SJCRH30 (cell line): ENCODE results near the gene BIRC3. TPM values are rescaled to one million over a fixed set of nuclear protein-coding genes. Genes with fewer than 3 reads are reported as not detected.

Experiments used
- DNase-seq, 2 experiments: peaks; one replicate each; pipeline ENCODE4 v3.0.0-alpha.2; 2015 to 2020
- H3K27ac ChIP-seq: fragments of 250-450 bp; sonication (Bioruptor Pico); 2 replicates; pipeline ENCODE4 v1.5.1; 2020; ENCODE audit warnings: mild to moderate bottlenecking, moderate library complexity
- H3K27me3 ChIP-seq: fragments of 250-450 bp; sonication (Bioruptor Pico); 2 replicates; pipeline ENCODE4 v1.5.1; 2020; ENCODE audit warnings: mild to moderate bottlenecking, moderate library complexity
- H3K36me3 ChIP-seq: fragments of 250-450 bp; sonication (Bioruptor Pico); 2 replicates; pipeline ENCODE4 v1.5.1; 2020; ENCODE audit warnings: mild to moderate bottlenecking, moderate library complexity
- H3K4me1 ChIP-seq: fragments of 250-450 bp; sonication (Bioruptor Pico); 2 replicates; pipeline ENCODE4 v1.5.1; 2020; ENCODE audit warnings: mild to moderate bottlenecking, moderate library complexity
- H3K4me3 ChIP-seq: fragments of 250-450 bp; sonication (Bioruptor Pico); 2 replicates; pipeline ENCODE4 v1.5.1; 2020; ENCODE audit warnings: mild to moderate bottlenecking, moderate library complexity
- H3K9me3 ChIP-seq: fragments of 250-450 bp; sonication (Bioruptor Pico); replicated peaks from 2 replicates; pipeline ENCODE4 v1.5.1; 2020; ENCODE audit warnings: mild to moderate bottlenecking, moderate library complexity
- total RNA-seq: library from RNA; depleted of rRNA; stranded (reverse); fragments of >200 nt; shearing (Covaris generic); gene quantifications from 2 replicates; pipeline ENCODE4 v1.2.3, GENCODE V29; 2014; rRNA removed

The BIRC3 gene
- 0.08 TPM in 1 of 2 replicates, not detected in the other for total RNA-seq

DNA sequence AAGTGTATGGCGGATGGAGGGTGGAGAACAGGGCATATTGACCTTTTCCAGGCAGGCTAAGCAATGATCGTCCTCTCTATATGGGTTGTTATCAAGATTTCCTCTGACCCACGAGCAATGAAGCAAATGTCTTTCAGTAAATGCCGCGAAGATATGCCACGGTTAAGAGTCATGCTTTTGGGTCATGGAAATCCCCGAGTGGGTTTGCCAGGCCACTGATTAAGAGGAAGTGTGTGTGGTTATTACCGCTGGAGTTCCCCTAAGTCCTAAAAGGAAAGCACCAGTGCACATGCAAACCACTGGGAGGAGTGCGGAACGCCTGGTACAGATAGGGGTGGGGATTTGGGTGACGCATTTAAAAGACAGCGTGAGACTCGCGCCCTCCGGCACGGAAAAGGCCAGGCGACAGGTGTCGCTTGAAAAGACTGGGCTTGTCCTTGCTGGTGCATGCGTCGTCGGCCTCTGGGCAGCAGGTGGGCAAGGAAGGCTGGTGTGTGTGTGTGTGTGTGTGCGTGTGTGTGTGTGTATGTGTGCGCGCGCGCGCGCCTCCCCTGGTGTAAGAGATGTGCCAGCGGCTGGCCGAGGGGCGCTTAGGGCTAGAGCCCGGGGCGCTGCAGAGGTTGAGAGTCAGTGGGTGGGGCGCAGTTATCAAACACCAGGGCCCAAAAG is at the start of gene BIRC3:
BIRC3 (plus strand) TSS at position 386 of the 669 bp plus-strand sequence. CDS start 7,026 bp downstream, outside the sequence.
- H3K4me3 ChIP-seq, result peak within 1 kb of the TSS; percentile 31
- DNase-seq, result peak; percentile 74 to 80
- no peak within 1 kb of the TSS for H3K27ac ChIP-seq
- no peaks in the 10 kb centered on the region for H3K4me1 ChIP-seq
- no peaks in the 10 kb centered on the region for H3K9me3 ChIP-seq
- no peaks in the 10 kb centered on the region for H3K27me3 ChIP-seq
- H3K36me3 ChIP-seq, result no peaks in the 10 kb centered on the region

- H3K4me3 ChIP-seq, result no peak overlapping the region
- H3K9me3 ChIP-seq, result no peaks in the 10 kb centered on the region
- no peaks in the 10 kb centered on the region for H3K36me3 ChIP-seq
- H3K4me1 ChIP-seq, result no peaks in the 10 kb centered on the region
- no peak overlapping the region for H3K27ac ChIP-seq
- no peak for DNase-seq
- no peaks in the 10 kb centered on the region for H3K27me3 ChIP-seq
Measured at GRCh38 chr11:102267609-102268008, 49.7 kb upstream of the BIRC3 start.

GRCh38 chr11:102268083-102268984 is 49.0 kb upstream of the BIRC3 start:
- Histone ChIP-seq H3K27ac (no peak overlapping the region), H3K4me1 (no peaks in the 10 kb centered on the region), H3K36me3 (no peaks in the 10 kb centered on the region), H3K27me3 (no peaks in the 10 kb centered on the region), H3K9me3 (no peaks in the 10 kb centered on the region), H3K4me3 (no peak overlapping the region)
- peak; percentile 4 to 19 for DNase-seq

DNA sequence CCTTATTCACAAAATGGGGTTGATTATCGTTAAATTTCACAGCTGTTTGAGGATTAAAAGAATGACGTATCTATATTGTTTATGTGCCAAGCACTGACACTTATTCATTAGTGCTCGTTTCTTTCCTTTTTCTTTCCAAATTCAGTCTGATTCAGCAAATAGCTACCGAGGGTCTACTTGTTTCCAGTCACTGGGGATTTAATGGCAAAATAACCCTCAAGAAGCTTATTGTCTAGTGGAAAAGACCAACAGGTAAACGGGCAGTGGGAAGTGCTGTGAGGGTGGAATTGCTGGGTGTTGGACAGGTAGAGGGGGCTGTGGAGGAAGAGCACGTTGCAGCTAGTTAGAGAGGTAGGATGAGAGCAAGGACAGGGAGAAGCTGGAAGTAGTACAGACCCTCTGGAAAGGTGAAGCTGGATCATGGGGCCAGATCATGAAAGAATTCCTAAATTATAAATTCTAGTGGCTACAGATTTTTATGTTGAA is 48.3 kb upstream of the BIRC3 start:
- H3K9me3 ChIP-seq, result no peaks in the 10 kb centered on the region
- no peak overlapping the region for H3K27ac ChIP-seq
- H3K36me3 ChIP-seq, result no peaks in the 10 kb centered on the region
- H3K27me3 ChIP-seq, result no peaks in the 10 kb centered on the region
- no peaks in the 10 kb centered on the region for H3K4me1 ChIP-seq
- no peak overlapping the region for H3K4me3 ChIP-seq
- no peak for DNase-seq

GRCh38 chr11:102269927-102270326 is 47.4 kb upstream of the BIRC3 start:
- no peak for DNase-seq
- H3K4me1 ChIP-seq, result no peaks in the 10 kb centered on the region
- H3K9me3 ChIP-seq, result no peaks in the 10 kb centered on the region
- H3K4me3 ChIP-seq, result no peak overlapping the region
- H3K36me3 ChIP-seq, result no peaks in the 10 kb centered on the region
- no peak overlapping the region for H3K27ac ChIP-seq
- H3K27me3 ChIP-seq, result no peaks in the 10 kb centered on the region

DNA sequence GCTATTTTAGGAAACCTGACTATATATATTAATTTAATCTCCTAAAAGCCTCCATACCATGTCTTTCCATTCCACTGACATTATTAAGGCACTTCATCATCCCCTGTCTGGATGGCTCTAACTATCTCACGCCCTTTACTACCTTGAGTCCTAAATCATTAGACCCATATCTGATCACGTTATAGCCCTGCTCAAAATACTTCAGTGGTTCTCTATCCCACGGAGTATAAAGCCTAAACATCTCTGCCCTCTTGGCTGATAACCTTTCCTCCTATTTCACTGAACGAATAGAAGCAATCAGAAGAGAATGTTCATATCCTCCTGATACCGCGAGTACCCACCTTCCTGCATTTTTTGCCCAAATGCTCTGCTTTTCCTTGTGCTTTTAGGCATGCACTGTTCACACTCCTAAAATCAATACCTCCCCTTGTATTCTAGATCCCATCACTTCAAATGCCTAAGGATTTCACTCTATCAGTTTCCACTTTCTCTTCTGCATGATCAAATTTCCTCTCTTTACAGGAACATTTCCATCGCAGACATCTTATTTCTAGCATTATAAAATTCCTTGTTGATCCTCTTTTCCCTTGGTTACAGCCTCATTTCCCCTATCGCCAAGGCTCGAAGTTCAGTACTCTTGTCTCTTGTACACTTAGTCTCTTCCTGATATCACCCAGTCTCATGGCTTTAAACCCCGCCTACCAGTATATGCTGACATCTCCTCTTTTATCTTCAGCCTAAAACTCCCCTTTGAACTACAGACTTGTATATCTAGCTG is 45.0 kb upstream of the BIRC3 start:
- no peaks in the 10 kb centered on the region for H3K36me3 ChIP-seq
- no peaks in the 10 kb centered on the region for H3K4me1 ChIP-seq
- no peak overlapping the region for H3K27ac ChIP-seq
- no peak for DNase-seq
- H3K4me3 ChIP-seq, result no peak overlapping the region
- no peaks in the 10 kb centered on the region for H3K27me3 ChIP-seq
- no peaks in the 10 kb centered on the region for H3K9me3 ChIP-seq

GRCh38 chr11:102274628-102275027 is 42.7 kb upstream of the BIRC3 start:
- Histone ChIP-seq H3K9me3 (no peaks in the 10 kb centered on the region), H3K27ac (no peak overlapping the region), H3K4me1 (no peaks in the 10 kb centered on the region), H3K36me3 (no peaks in the 10 kb centered on the region), H3K27me3 (no peaks in the 10 kb centered on the region), H3K4me3 (no peak overlapping the region)
- no peak for DNase-seq

DNA sequence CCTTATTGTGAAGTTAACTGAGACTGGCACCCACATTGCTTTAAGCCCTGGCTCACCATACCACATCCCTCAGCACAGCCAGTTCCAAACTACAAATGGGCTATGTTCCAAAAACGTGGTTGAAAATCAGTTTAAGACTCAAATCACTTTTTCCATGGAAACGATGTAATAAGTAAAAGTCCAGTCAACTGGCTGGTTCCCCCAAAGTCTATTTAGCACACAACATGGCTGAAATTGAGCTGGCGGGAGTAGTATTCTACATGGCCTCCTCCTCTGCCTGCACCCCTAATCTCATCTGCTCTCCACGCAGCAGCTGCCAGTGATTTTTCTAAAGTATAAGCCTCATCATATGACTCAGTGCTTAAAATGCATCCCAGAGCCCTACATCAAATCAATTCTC is 40.9 kb upstream of the BIRC3 start:
- H3K9me3 ChIP-seq, result no peaks in the 10 kb centered on the region
- no peaks in the 10 kb centered on the region for H3K4me1 ChIP-seq
- no peaks in the 10 kb centered on the region for H3K27me3 ChIP-seq
- H3K27ac ChIP-seq, result no peak overlapping the region
- DNase-seq, result no peak
- no peak overlapping the region for H3K4me3 ChIP-seq
- no peaks in the 10 kb centered on the region for H3K36me3 ChIP-seq

DNA sequence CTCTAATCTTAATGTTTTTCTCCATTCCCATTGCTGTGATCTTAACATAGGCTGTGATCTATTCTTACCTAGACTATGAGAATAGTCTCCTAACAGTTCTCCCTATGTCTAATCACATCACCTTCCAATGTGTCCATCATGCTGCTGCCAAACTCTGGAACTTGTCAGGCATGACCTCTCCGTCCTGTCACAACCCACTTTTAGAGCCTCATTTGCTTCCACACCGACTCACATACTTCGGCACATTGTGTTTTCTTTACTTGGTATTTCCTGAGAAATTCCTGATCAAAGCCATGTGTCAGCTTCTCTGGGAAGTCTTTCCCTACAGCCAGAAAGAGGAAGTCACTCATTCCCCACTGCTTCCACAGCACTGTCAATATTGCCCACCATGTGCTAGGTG is 40.5 kb upstream of the BIRC3 start:
- H3K4me3 ChIP-seq, result no peak overlapping the region
- H3K36me3 ChIP-seq, result no peaks in the 10 kb centered on the region
- H3K4me1 ChIP-seq, result no peaks in the 10 kb centered on the region
- no peak for DNase-seq
- no peaks in the 10 kb centered on the region for H3K27me3 ChIP-seq
- no peaks in the 10 kb centered on the region for H3K9me3 ChIP-seq
- no peak overlapping the region for H3K27ac ChIP-seq

GRCh38 chr11:102279641-102280170 is 37.6 kb upstream of the BIRC3 start:
- Histone ChIP-seq H3K36me3 (no peaks in the 10 kb centered on the region), H3K27me3 (no peaks in the 10 kb centered on the region), H3K4me3 (peak overlapping the region; percentile 14; the same call in 1 of the 2 replicates), H3K4me1 (no peaks in the 10 kb centered on the region), H3K9me3 (no peaks in the 10 kb centered on the region), H3K27ac (no peak overlapping the region)
- peak; percentile 3 to 36 for DNase-seq

- Histone ChIP-seq H3K27me3 (no peaks in the 10 kb centered on the region), H3K4me3 (no peak overlapping the region), H3K4me1 (no peaks in the 10 kb centered on the region), H3K36me3 (no peaks in the 10 kb centered on the region), H3K27ac (no peak overlapping the region), H3K9me3 (no peaks in the 10 kb centered on the region)
- no peak for DNase-seq
Measured at GRCh38 chr11:102280245-102280833, 36.9 kb upstream of the BIRC3 start.

DNA sequence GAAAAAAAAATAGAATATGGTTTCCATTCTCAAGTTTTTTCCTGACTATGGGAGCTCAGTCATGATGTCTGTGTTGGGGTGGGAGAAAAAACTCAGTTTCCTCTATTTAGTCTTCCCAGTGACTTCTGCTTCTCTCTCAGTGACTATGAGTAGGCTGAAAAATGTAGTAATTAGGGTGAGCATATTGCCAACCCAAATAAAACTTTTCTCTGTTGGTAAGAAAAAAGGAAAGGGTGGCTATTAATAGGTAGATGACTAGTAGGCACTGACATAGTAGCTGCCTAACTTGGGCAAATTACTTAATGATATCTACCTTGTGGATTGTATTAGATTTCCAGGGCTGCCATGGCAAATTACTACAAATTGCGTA is 34.2 kb upstream of the BIRC3 start:
- no peaks in the 10 kb centered on the region for H3K4me1 ChIP-seq
- H3K27me3 ChIP-seq, result no peaks in the 10 kb centered on the region
- no peak overlapping the region for H3K27ac ChIP-seq
- DNase-seq, result no peak
- H3K9me3 ChIP-seq, result no peaks in the 10 kb centered on the region
- no peaks in the 10 kb centered on the region for H3K36me3 ChIP-seq
- no peak overlapping the region for H3K4me3 ChIP-seq

DNA sequence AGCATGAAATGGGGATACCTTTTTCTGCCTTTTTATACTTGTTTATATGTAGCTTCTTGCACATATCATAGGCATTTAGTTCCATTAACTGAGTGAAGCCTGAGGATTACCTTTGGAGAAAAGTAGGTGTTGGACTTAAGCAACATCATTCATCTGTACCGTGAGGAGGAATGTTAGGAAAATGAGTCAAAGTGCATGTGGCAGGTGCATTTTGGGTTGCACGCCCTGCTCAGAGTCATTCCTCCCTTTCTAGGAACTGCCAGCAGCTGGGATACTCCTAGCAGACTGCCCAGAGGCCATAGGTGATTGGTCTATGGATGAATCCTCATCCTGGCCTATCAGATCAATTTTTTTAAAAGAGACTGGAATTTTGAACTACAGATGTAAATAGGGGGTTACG is 33.3 kb upstream of the BIRC3 start:
- Histone ChIP-seq H3K36me3 (no peaks in the 10 kb centered on the region), H3K27me3 (no peaks in the 10 kb centered on the region), H3K9me3 (no peaks in the 10 kb centered on the region), H3K4me1 (no peaks in the 10 kb centered on the region), H3K27ac (no peak overlapping the region), H3K4me3 (no peak overlapping the region)
- DNase-seq, result no peak

DNA sequence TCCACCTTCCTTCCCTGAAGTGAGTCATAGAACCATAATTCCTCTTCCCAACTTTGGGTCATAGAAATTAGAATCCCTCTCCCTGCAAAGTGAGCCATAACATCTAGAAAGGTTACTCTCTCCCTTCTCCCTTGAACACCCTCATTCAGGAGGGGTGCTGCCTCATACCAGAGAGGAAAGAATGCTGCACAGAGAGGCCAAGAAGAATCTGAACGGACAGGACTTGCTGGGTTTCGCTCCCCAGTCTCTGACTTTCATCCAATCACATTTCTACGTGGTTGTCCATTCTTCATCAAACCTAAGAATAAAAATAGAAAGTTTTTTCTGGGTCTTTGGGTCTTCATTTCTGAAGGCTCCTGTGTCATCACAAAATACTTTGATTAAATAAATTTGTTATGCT is 31.0 kb upstream of the BIRC3 start:
- Histone ChIP-seq H3K4me3 (no peak overlapping the region), H3K27ac (no peak overlapping the region), H3K4me1 (no peaks in the 10 kb centered on the region), H3K27me3 (no peaks in the 10 kb centered on the region), H3K9me3 (no peaks in the 10 kb centered on the region), H3K36me3 (no peaks in the 10 kb centered on the region)
- DNase-seq, result no peak
